ENCODE measurements around the gene ABCD2.
"Not testable (repeated sequence)": the region's sequence is repeated elsewhere in the genome, so short reads cannot be mapped to it uniquely, and the experiment has no call there.

Gene ABCD2

GRCh38 chr12:39553476-39553875, 66.1 kb downstream of the ABCD2 start:
- Histone ChIP-seq H3K4me1 (ENCODE audit: control extremely low read depth in 1 of 4, control insufficient read depth in 4 of 4, insufficient read depth in 4 of 4, low read length in 3 of 4) (no peaks in the 10 kb centered on the region), H3K36me3 (ENCODE audit: control insufficient read depth in 4 of 4, insufficient read depth in 4 of 4, low read length in 3 of 4) (no peaks in the 10 kb centered on the region), H3K4me3 (ENCODE audit: control insufficient read depth in 1 of 7, extremely low read depth in 1 of 7, insufficient read depth in 4 of 7, low read depth in 2 of 7, low read length in 6 of 7) (no peak overlapping the region), H3K9me3 (ENCODE audit: control extremely low read depth in 1 of 5, control insufficient read depth in 4 of 5, insufficient read depth in 2 of 5, low read depth in 1 of 5, low read length in 4 of 5) (peaks cover 0 to 10% (median 2%) of the 10 kb centered on the region in 5 experiments), H3K27me3 (replicated peaks in 2 of 5; ENCODE audit: control insufficient read depth in 4 of 5, insufficient read depth in 5 of 5, low read length in 4 of 5) (no peaks in the 10 kb centered on the region), H3K27ac (ENCODE audit: insufficient read depth in 1 of 2, low read depth in 1 of 2, low read length in 2 of 2, poor library complexity in 1 of 2, severe bottlenecking in 2 of 2) (no peak overlapping the region)
- POLR2A ChIA-PET: no interaction called here
- CTCF ChIA-PET: no interaction called here
- DNase-seq: no peak

GRCh38 chr12:39544211-39544610, 75.4 kb downstream of the ABCD2 start:
- DNase-seq; POLR2A ChIA-PET; H3K4me1 ChIP-seq (ENCODE audit: control extremely low read depth in 1 of 4, control insufficient read depth in 4 of 4, insufficient read depth in 4 of 4, low read length in 3 of 4); H3K4me3 ChIP-seq (ENCODE audit: control insufficient read depth in 1 of 7, extremely low read depth in 1 of 7, insufficient read depth in 4 of 7, low read depth in 2 of 7, low read length in 6 of 7); H3K27ac ChIP-seq (ENCODE audit: insufficient read depth in 1 of 2, low read depth in 1 of 2, low read length in 2 of 2, poor library complexity in 1 of 2, severe bottlenecking in 2 of 2); H3K27me3 ChIP-seq (replicated peaks in 2 of 5; ENCODE audit: control insufficient read depth in 4 of 5, insufficient read depth in 5 of 5, low read length in 4 of 5); H3K36me3 ChIP-seq (ENCODE audit: control insufficient read depth in 4 of 4, insufficient read depth in 4 of 4, low read length in 3 of 4); CTCF ChIA-PET; H3K9me3 ChIP-seq (ENCODE audit: control extremely low read depth in 1 of 5, control insufficient read depth in 4 of 5, insufficient read depth in 2 of 5, low read depth in 1 of 5, low read length in 4 of 5): not testable (repeated sequence)
- 100% methylated on average over 1 of the region's 2 CpGs for WGBS (ENCODE audit: insufficient coverage)

- H3K27me3 ChIP-seq (replicated peaks in 2 of 5; ENCODE audit: control insufficient read depth in 4 of 5, insufficient read depth in 5 of 5, low read length in 4 of 5): no peaks in the 10 kb centered on the region
- no CpG with 5 or more reads among the region's 2 CpGs for WGBS (ENCODE audit: insufficient coverage)
- H3K4me1 ChIP-seq (ENCODE audit: control extremely low read depth in 1 of 4, control insufficient read depth in 4 of 4, insufficient read depth in 4 of 4, low read length in 3 of 4): no peaks in the 10 kb centered on the region
- no peak overlapping the region for H3K4me3 ChIP-seq (ENCODE audit: control insufficient read depth in 1 of 7, extremely low read depth in 1 of 7, insufficient read depth in 4 of 7, low read depth in 2 of 7, low read length in 6 of 7)
- CTCF ChIA-PET: no interaction called here
- no peak overlapping the region for H3K27ac ChIP-seq (ENCODE audit: insufficient read depth in 1 of 2, low read depth in 1 of 2, low read length in 2 of 2, poor library complexity in 1 of 2, severe bottlenecking in 2 of 2)
- H3K36me3 ChIP-seq (ENCODE audit: control insufficient read depth in 4 of 4, insufficient read depth in 4 of 4, low read length in 3 of 4): no peaks in the 10 kb centered on the region
- no peaks in the 10 kb centered on the region for H3K9me3 ChIP-seq (ENCODE audit: control extremely low read depth in 1 of 5, control insufficient read depth in 4 of 5, insufficient read depth in 2 of 5, low read depth in 1 of 5, low read length in 4 of 5)
- POLR2A ChIA-PET: no interaction called here
- DNase-seq: no peak
Observed at GRCh38 chr12:39541471-39541870, 78.1 kb downstream of the ABCD2 start.

- H3K4me1 ChIP-seq (ENCODE audit: control extremely low read depth in 1 of 4, control insufficient read depth in 4 of 4, insufficient read depth in 4 of 4, low read length in 3 of 4): no peaks in the 10 kb centered on the region
- POLR2A ChIA-PET: no interaction called here
- no peaks in the 10 kb centered on the region for H3K27me3 ChIP-seq (replicated peaks in 2 of 5; ENCODE audit: control insufficient read depth in 4 of 5, insufficient read depth in 5 of 5, low read length in 4 of 5)
- H3K36me3 ChIP-seq (ENCODE audit: control insufficient read depth in 4 of 4, insufficient read depth in 4 of 4, low read length in 3 of 4): no peaks in the 10 kb centered on the region
- CTCF ChIA-PET: no interaction called here
- H3K27ac ChIP-seq (ENCODE audit: insufficient read depth in 1 of 2, low read depth in 1 of 2, low read length in 2 of 2, poor library complexity in 1 of 2, severe bottlenecking in 2 of 2): no peak overlapping the region
- WGBS (ENCODE audit: insufficient coverage): 95% methylated on average over 18 of the region's 18 CpGs
- no peaks in the 10 kb centered on the region for H3K9me3 ChIP-seq (ENCODE audit: control extremely low read depth in 1 of 5, control insufficient read depth in 4 of 5, insufficient read depth in 2 of 5, low read depth in 1 of 5, low read length in 4 of 5)
- H3K4me3 ChIP-seq (ENCODE audit: control insufficient read depth in 1 of 7, extremely low read depth in 1 of 7, insufficient read depth in 4 of 7, low read depth in 2 of 7, low read length in 6 of 7): no peak overlapping the region
- DNase-seq: no peak
Observed at GRCh38 chr12:39538679-39539104, 80.9 kb downstream of the ABCD2 start.

GRCh38 chr12:39533951-39534350, 85.7 kb downstream of the ABCD2 start:
- POLR2A ChIA-PET: no interaction called here
- no peak for DNase-seq

GRCh38 chr12:39532448-39532847, 87.2 kb downstream of the ABCD2 start:
- no peaks in the 10 kb centered on the region for H3K9me3 ChIP-seq (ENCODE audit: control extremely low read depth in 1 of 5, control insufficient read depth in 4 of 5, insufficient read depth in 2 of 5, low read depth in 1 of 5, low read length in 4 of 5)
- ChIA-PET POLR2A (no interaction called here), CTCF (no interaction called here)

More at GRCh38 chr12:39533951-39534350, 85.7 kb downstream of the ABCD2 start:
- Histone ChIP-seq H3K9me3 (ENCODE audit: control extremely low read depth in 1 of 5, control insufficient read depth in 4 of 5, insufficient read depth in 2 of 5, low read depth in 1 of 5, low read length in 4 of 5) (no peaks in the 10 kb centered on the region), H3K27me3 (replicated peaks in 2 of 5; ENCODE audit: control insufficient read depth in 4 of 5, insufficient read depth in 5 of 5, low read length in 4 of 5) (no peaks in the 10 kb centered on the region), H3K4me3 (ENCODE audit: control insufficient read depth in 1 of 7, extremely low read depth in 1 of 7, insufficient read depth in 4 of 7, low read depth in 2 of 7, low read length in 6 of 7) (no peak overlapping the region), H3K27ac (ENCODE audit: insufficient read depth in 1 of 2, low read depth in 1 of 2, low read length in 2 of 2, poor library complexity in 1 of 2, severe bottlenecking in 2 of 2) (no peak overlapping the region), H3K36me3 (ENCODE audit: control insufficient read depth in 4 of 4, insufficient read depth in 4 of 4, low read length in 3 of 4) (no peaks in the 10 kb centered on the region), H3K4me1 (ENCODE audit: control extremely low read depth in 1 of 4, control insufficient read depth in 4 of 4, insufficient read depth in 4 of 4, low read length in 3 of 4) (no peaks in the 10 kb centered on the region)
- CTCF ChIA-PET: no interaction called here

GRCh38 chr12:39526974-39527373, 92.6 kb downstream of the ABCD2 start:
- POLR2A ChIA-PET: no interaction called here
- no peak overlapping the region for H3K4me3 ChIP-seq (ENCODE audit: control insufficient read depth in 1 of 7, extremely low read depth in 1 of 7, insufficient read depth in 4 of 7, low read depth in 2 of 7, low read length in 6 of 7)
- CTCF ChIA-PET: no interaction called here
- peaks cover 0 to 3% (median 0%) of the 10 kb centered on the region in 5 experiments for H3K9me3 ChIP-seq (ENCODE audit: control extremely low read depth in 1 of 5, control insufficient read depth in 4 of 5, insufficient read depth in 2 of 5, low read depth in 1 of 5, low read length in 4 of 5)
- WGBS (ENCODE audit: insufficient coverage): 92% methylated on average over 2 of the region's 2 CpGs
- H3K27ac ChIP-seq (ENCODE audit: insufficient read depth in 1 of 2, low read depth in 1 of 2, low read length in 2 of 2, poor library complexity in 1 of 2, severe bottlenecking in 2 of 2): no peak overlapping the region
- no peak for DNase-seq
- no peaks in the 10 kb centered on the region for H3K4me1 ChIP-seq (ENCODE audit: control extremely low read depth in 1 of 4, control insufficient read depth in 4 of 4, insufficient read depth in 4 of 4, low read length in 3 of 4)
- no peaks in the 10 kb centered on the region for H3K27me3 ChIP-seq (replicated peaks in 2 of 5; ENCODE audit: control insufficient read depth in 4 of 5, insufficient read depth in 5 of 5, low read length in 4 of 5)
- H3K36me3 ChIP-seq (ENCODE audit: control insufficient read depth in 4 of 4, insufficient read depth in 4 of 4, low read length in 3 of 4): no peaks in the 10 kb centered on the region

More at GRCh38 chr12:39532448-39532847, 87.2 kb downstream of the ABCD2 start:
- H3K4me1 ChIP-seq (ENCODE audit: control extremely low read depth in 1 of 4, control insufficient read depth in 4 of 4, insufficient read depth in 4 of 4, low read length in 3 of 4): no peaks in the 10 kb centered on the region
- H3K27me3 ChIP-seq (replicated peaks in 2 of 5; ENCODE audit: control insufficient read depth in 4 of 5, insufficient read depth in 5 of 5, low read length in 4 of 5): no peaks in the 10 kb centered on the region
- no peak for DNase-seq
- WGBS (ENCODE audit: insufficient coverage): no CpG with 5 or more reads among the region's 4 CpGs
- H3K36me3 ChIP-seq (ENCODE audit: control insufficient read depth in 4 of 4, insufficient read depth in 4 of 4, low read length in 3 of 4): no peaks in the 10 kb centered on the region
- H3K27ac ChIP-seq (ENCODE audit: insufficient read depth in 1 of 2, low read depth in 1 of 2, low read length in 2 of 2, poor library complexity in 1 of 2, severe bottlenecking in 2 of 2): no peak overlapping the region
- no peak overlapping the region for H3K4me3 ChIP-seq (ENCODE audit: control insufficient read depth in 1 of 7, extremely low read depth in 1 of 7, insufficient read depth in 4 of 7, low read depth in 2 of 7, low read length in 6 of 7)

GRCh38 chr12:39522167-39522566, 97.4 kb downstream of the ABCD2 start:
- H3K4me1 ChIP-seq (ENCODE audit: control extremely low read depth in 1 of 4, control insufficient read depth in 4 of 4, insufficient read depth in 4 of 4, low read length in 3 of 4); CTCF ChIA-PET: not testable (repeated sequence)
- POLR2A ChIA-PET: interaction anchor here (0.7 kb wide), 1 partner anchor 297 kb away, joined by 3 read pairs; no protein-coding TSS in a partner anchor

More at GRCh38 chr12:39522167-39522566, 97.4 kb downstream of the ABCD2 start:
- not testable (repeated sequence) for H3K27ac ChIP-seq (ENCODE audit: insufficient read depth in 1 of 2, low read depth in 1 of 2, low read length in 2 of 2, poor library complexity in 1 of 2, severe bottlenecking in 2 of 2); H3K27me3 ChIP-seq (replicated peaks in 2 of 5; ENCODE audit: control insufficient read depth in 4 of 5, insufficient read depth in 5 of 5, low read length in 4 of 5); H3K4me3 ChIP-seq (ENCODE audit: control insufficient read depth in 1 of 7, extremely low read depth in 1 of 7, insufficient read depth in 4 of 7, low read depth in 2 of 7, low read length in 6 of 7); DNase-seq; H3K9me3 ChIP-seq (ENCODE audit: control extremely low read depth in 1 of 5, control insufficient read depth in 4 of 5, insufficient read depth in 2 of 5, low read depth in 1 of 5, low read length in 4 of 5); H3K36me3 ChIP-seq (ENCODE audit: control insufficient read depth in 4 of 4, insufficient read depth in 4 of 4, low read length in 3 of 4)

Data from common myeloid progenitor, CD34-positive (primary cell).